Peyer's patch (tissue), 4 donors: ENCODE measurements around the gene CAPRIN1. TPM values are rescaled to one million over a fixed set of nuclear protein-coding genes. Genes with fewer than 3 reads are reported as not detected.
A peak's percentile ranks its signal among the peaks of the same experiment; 100 is the strongest.

ENCODE experiments used
- DNase-seq, 3 donors: peaks; one replicate each; pipeline ENCODE4 v3.0.0-alpha.2; 2017 to 2019
- H3K27ac ChIP-seq, 4 donors: fragments of 200-600 bp; sonication (generic); one replicate each; pipeline ENCODE4 v1.5.1; 2016 to 2019
- H3K27me3 ChIP-seq, 2 donors: fragments of 200-600 bp; sonication (generic); one replicate each; pipeline ENCODE4 v1.5.1; 2019
- H3K36me3 ChIP-seq, 3 donors: fragments of 200-600 bp; sonication (generic); one replicate each; pipeline ENCODE4 v1.5.1; 2016 to 2019
- H3K4me1 ChIP-seq, 4 donors: fragments of 200-600 bp; sonication (generic); one replicate each; pipeline ENCODE4 v1.5.1; 2016 to 2019
- H3K4me3 ChIP-seq, 4 donors: fragments of 200-600 bp; sonication (generic); 1 replicate in 3 of 4; 2 replicates in 1 of 4; pipeline ENCODE4 v1.5.1; 2016 to 2019; ENCODE audit warnings: mild to moderate bottlenecking in 1 of 4
- H3K9me3 ChIP-seq, 4 donors: fragments of 200-600 bp; sonication (generic); one replicate each; pipeline ENCODE4 v1.5.1; 2016 to 2019; ENCODE audit warnings: mild to moderate bottlenecking in 1 of 4
- CTCF ChIP-seq, 6 experiments: fragments of 450-650 bp in 4 of 6; fragments of 200-600 bp in 2 of 6; sonication (generic) in 1 of 6; IDR thresholded peaks; one replicate each; pipeline ENCODE4 v1.5.1; 2017 to 2019; ENCODE audit warnings: antibody characterized with exemption in 6 of 6, mild to moderate bottlenecking in 3 of 6, moderate library complexity in 1 of 6
- POLR2A ChIP-seq, 2 donors: fragments of 450-650 bp; IDR thresholded peaks; one replicate each; pipeline ENCODE4 v1.5.1; 2017; ENCODE audit warnings: antibody characterized with exemption in 2 of 2, mild to moderate bottlenecking in 2 of 2, moderate library complexity in 2 of 2
- total RNA-seq, 4 donors: library from RNA; depleted of rRNA; stranded (reverse); fragments of >200 nt; gene quantifications; one replicate each; pipeline ENCODE4 v1.1.0, GENCODE V29; 2016

Gene CAPRIN1
- total RNA-seq, 4 donors from 2014 or later, result 107 to 158 (median 142) TPM

- H3K27ac ChIP-seq, result no peak overlapping the region
- no peaks in the 10 kb centered on the region for H3K27me3 ChIP-seq
- no peaks in the 10 kb centered on the region for H3K36me3 ChIP-seq
- no peak overlapping the region for H3K4me3 ChIP-seq
- DNase-seq, result no peak
- TF ChIP-seq POLR2A (IDR thresholded peaks at IDR 0.05) (no peak), CTCF (IDR thresholded peaks at IDR 0.05) (no peak)
- no peaks in the 10 kb centered on the region for H3K4me1 ChIP-seq
- no peaks in the 10 kb centered on the region for H3K9me3 ChIP-seq
These were observed 11.0 kb upstream of the CAPRIN1 start for GRCh38 chr11:34040571-34040970.

GRCh38 chr11:34044664-34045485 is 6.7 kb upstream of the CAPRIN1 start:
- DNase-seq, result no peak
- no peak overlapping the region for H3K4me3 ChIP-seq
- H3K27me3 ChIP-seq, result no peaks in the 10 kb centered on the region
- no peak overlapping the region for H3K27ac ChIP-seq
- no peaks in the 10 kb centered on the region for H3K36me3 ChIP-seq
- TF ChIP-seq CTCF (IDR thresholded peaks at IDR 0.05) (no peak), POLR2A (IDR thresholded peaks at IDR 0.05) (no peak)
- no peaks in the 10 kb centered on the region for H3K9me3 ChIP-seq
- H3K4me1 ChIP-seq, result no peaks in the 10 kb centered on the region

- Histone ChIP-seq H3K27ac (no peak overlapping the region), H3K4me1 (peaks cover 0 to 4% (median under 1%) of the 10 kb centered on the region in 4 donors), H3K9me3 (no peaks in the 10 kb centered on the region), H3K27me3 (no peaks in the 10 kb centered on the region), H3K4me3 (no peak overlapping the region), H3K36me3 (no peaks in the 10 kb centered on the region)
- no peak for DNase-seq
- TF ChIP-seq CTCF (IDR thresholded peaks at IDR 0.05) (no peak), POLR2A (IDR thresholded peaks at IDR 0.05) (no peak)
These were observed 2.5 kb upstream of the CAPRIN1 start for GRCh38 chr11:34049028-34049427.

- Histone ChIP-seq H3K27ac (peak overlapping the region; percentile 96 to 99 (median 98)), H3K4me1 (peaks cover 2 to 19% (median 7%) of the 10 kb centered on the region in 4 donors), H3K9me3 (no peaks in the 10 kb centered on the region), H3K36me3 (peaks cover 0 to 7% (median 0%) of the 10 kb centered on the region in 3 donors), H3K4me3 (peak overlapping the region; percentile 94 to 99 (median 97)), H3K27me3 (no peaks in the 10 kb centered on the region)
- TF ChIP-seq POLR2A (IDR thresholded peaks at IDR 0.05), result no peak
- no peak for TF ChIP-seq CTCF (IDR thresholded peaks at IDR 0.05)
- no peak for DNase-seq
These were observed 766 bp upstream of the CAPRIN1 start for GRCh38 chr11:34050581-34051348.

- Histone ChIP-seq H3K4me1 (peaks cover 4 to 33% (median 13%) of the 10 kb centered on the region in 4 donors), H3K36me3 (peaks cover 0 to 7% (median 0%) of the 10 kb centered on the region in 3 donors), H3K27ac (peak overlapping the region; percentile 96 to 99 (median 98)), H3K9me3 (no peaks in the 10 kb centered on the region), H3K27me3 (no peaks in the 10 kb centered on the region), H3K4me3 (peak overlapping the region; percentile 94 to 99 (median 97))
- TF ChIP-seq POLR2A (IDR thresholded peaks at IDR 0.05) (peak; percentile 19 to 41), CTCF (IDR thresholded peaks at IDR 0.05) (peak in 1 of 6 experiments; percentile 2)
- peak; percentile 91 to 96 (median 94) for DNase-seq
These were observed 591 bp downstream of the CAPRIN1 start for GRCh38 chr11:34052036-34052607.
